Neural progenitor cell (in vitro differentiated cells): Measurements from ENCODE around the gene KRR1. TPM values are rescaled to one million over a fixed set of nuclear protein-coding genes. Genes with fewer than 3 reads are reported as not detected.
A peak's percentile ranks its signal among the peaks of the same experiment; 100 is the strongest.

Source experiments
- DNase-seq: peaks from one replicate; pipeline ENCODE4 v3.0.0-alpha.2; 2016; ENCODE audit warnings: low spot score
- H2AFZ ChIP-seq: fragments of 200-600 bp; sonication (generic); replicated peaks from 2 replicates; pipeline ENCODE4 v1.6.1; 2016; ENCODE audit warnings: antibody characterized with exemption
- H3F3A ChIP-seq: fragments of 200-600 bp; sonication (generic); 2 replicates; pipeline ENCODE4 v1.6.1; 2016; ENCODE audit warnings: antibody characterized with exemption, low read depth
- H3K27ac ChIP-seq: fragments of 200-600 bp; sonication (generic); 2 replicates; pipeline ENCODE4 v1.5.1; 2016; ENCODE audit warnings: mild to moderate bottlenecking
- H3K27me3 ChIP-seq: fragments of 200-600 bp; sonication (generic); 2 replicates; pipeline ENCODE4 v1.6.1; 2016; ENCODE audit warnings: mild to moderate bottlenecking, moderate library complexity
- H3K36me3 ChIP-seq: fragments of 200-600 bp; sonication (generic); 2 replicates; pipeline ENCODE4 v1.5.1; 2016
- H3K4me1 ChIP-seq: fragments of 200-600 bp; sonication (generic); 2 replicates; pipeline ENCODE4 v1.6.1; 2016; ENCODE audit warnings: mixed run types
- H3K4me2 ChIP-seq: fragments of 200-600 bp; sonication (generic); 2 replicates; pipeline ENCODE4 v1.6.1; 2016
- H3K4me3 ChIP-seq: fragments of 200-600 bp; sonication (generic); 2 replicates; pipeline ENCODE4 v1.5.1; 2016
- H3K79me2 ChIP-seq: fragments of 200-600 bp; sonication (generic); 2 replicates; pipeline ENCODE4 v1.6.1; 2016; ENCODE audit warnings: low read depth
- H3K9ac ChIP-seq: fragments of 200-600 bp; sonication (generic); 2 replicates; pipeline ENCODE4 v1.6.1; 2016
- H3K9me3 ChIP-seq: fragments of 200-600 bp; sonication (generic); 2 replicates; pipeline ENCODE4 v1.5.1; 2016; ENCODE audit warnings: low read depth
- H4K20me1 ChIP-seq: fragments of 200-600 bp; sonication (generic); 2 replicates; pipeline ENCODE4 v1.6.1; 2016; ENCODE audit warnings: low read depth
- H3K27ac Mint-ChIP-seq: 3 replicates; pipeline ENCODE4 v1.8.0; 2021; ENCODE audit warnings: mixed read lengths
- H3K27me3 Mint-ChIP-seq: 2 replicates; pipeline ENCODE4 v1.8.0; 2022; ENCODE audit warnings: low read depth, mild to moderate bottlenecking, inconsistent platforms, moderate library complexity, mixed read lengths; ENCODE audit not compliant: insufficient read depth
- H3K36me3 Mint-ChIP-seq: 3 replicates; pipeline ENCODE4 v1.8.0; 2021; ENCODE audit warnings: mixed read lengths
- H3K4me1 Mint-ChIP-seq: 3 replicates; pipeline ENCODE4 v1.8.0; 2021; ENCODE audit warnings: mixed read lengths
- H3K4me3 Mint-ChIP-seq: 3 replicates; pipeline ENCODE4 v1.8.0; 2021; ENCODE audit warnings: mild to moderate bottlenecking, moderate library complexity, mixed read lengths
- H3K9me3 Mint-ChIP-seq: 3 replicates; pipeline ENCODE4 v1.8.0; 2020; ENCODE audit warnings: mixed read lengths
- CTCF ChIP-seq: fragments of 200-600 bp; sonication (generic); IDR thresholded peaks from 2 replicates; pipeline ENCODE4 v1.5.1; 2017; ENCODE audit warnings: antibody characterized with exemption, mild to moderate bottlenecking
- EZH2 ChIP-seq: fragments of 200-600 bp; sonication (generic); IDR thresholded peaks from 2 replicates; pipeline ENCODE4 v1.6.1; 2017; ENCODE audit warnings: antibody characterized with exemption, mild to moderate bottlenecking, moderate library complexity
- EZH2phosphoT487 ChIP-seq: fragments of 200-600 bp; sonication (generic); IDR thresholded peaks from 2 replicates; pipeline ENCODE4 v1.6.1; 2017; ENCODE audit warnings: antibody characterized with exemption
- total RNA-seq: library from RNA; depleted of rRNA; stranded (reverse); fragments of >200 nt; gene quantifications from 2 replicates; pipeline ENCODE4 v1.2.3, GENCODE V29; 2015; ENCODE audit warnings: low replicate concordance

KRR1 gene
- total RNA-seq = 39.4 and 70.0 TPM in 2 replicates

- Histone ChIP-seq H3K4me1 (peaks cover 7% of the 10 kb centered on the region), H4K20me1 (no peaks in the 10 kb centered on the region), H2AFZ (peak within 1 kb of the TSS; percentile 98), H3K79me2 (peaks cover 51% of the 10 kb centered on the region), H3F3A (no peaks in the 10 kb centered on the region), H3K27ac (no peak within 1 kb of the TSS), H3K9ac (peak within 1 kb of the TSS; percentile 90), H3K4me2 (peak within 1 kb of the TSS; percentile 88), H3K27me3 (no peaks in the 10 kb centered on the region), H3K4me3 (peak within 1 kb of the TSS; percentile 89), H3K9me3 (no peaks in the 10 kb centered on the region), H3K36me3 (no peaks in the 10 kb centered on the region)
- TF ChIP-seq EZH2 (peak; percentile 7), CTCF (no peak)
- peaks cover 19% of the 10 kb centered on the region for H3K4me1 Mint-ChIP-seq
- peak within 1 kb of the TSS; percentile 99 for H3K4me3 Mint-ChIP-seq
- no peaks in the 10 kb centered on the region for H3K27me3 Mint-ChIP-seq
- H3K36me3 Mint-ChIP-seq = no peaks in the 10 kb centered on the region
- DNase-seq = peak; percentile 97
- H3K9me3 Mint-ChIP-seq = no peaks in the 10 kb centered on the region
- H3K27ac Mint-ChIP-seq = peak within 1 kb of the TSS; percentile 98
These were observed at the start of gene KRR1 for GRCh38 chr12:75511116-75512048. TSS of gene KRR1 (minus strand) at chr12:75511609. CDS start at chr12:75511597, 12 bp downstream.

- no peak overlapping the region for H3K4me2 ChIP-seq
- H3K4me3 ChIP-seq = no peak overlapping the region
- H3K9me3 Mint-ChIP-seq = peaks cover 4% of the 10 kb centered on the region
- peaks cover 9% of the 10 kb centered on the region for H3K4me1 ChIP-seq
- H3K9ac ChIP-seq = no peak overlapping the region
- peaks cover 5% of the 10 kb centered on the region for H3K4me1 Mint-ChIP-seq
- H3K36me3 ChIP-seq = no peaks in the 10 kb centered on the region
- DNase-seq = no peak
- H3K27ac ChIP-seq = no peak overlapping the region
- no peaks in the 10 kb centered on the region for H3K79me2 ChIP-seq
- no peaks in the 10 kb centered on the region for H3K27me3 Mint-ChIP-seq
- no peaks in the 10 kb centered on the region for H3K27me3 ChIP-seq
- TF ChIP-seq EZH2 = no peak
- peak; percentile 26 for TF ChIP-seq CTCF
- no peak overlapping the region for H2AFZ ChIP-seq
- no peak overlapping the region for H3K4me3 Mint-ChIP-seq
- no peaks in the 10 kb centered on the region for H3K36me3 Mint-ChIP-seq
- H3F3A ChIP-seq = no peaks in the 10 kb centered on the region
- no peaks in the 10 kb centered on the region for H4K20me1 ChIP-seq
- no peak overlapping the region for H3K27ac Mint-ChIP-seq
- H3K9me3 ChIP-seq = peaks cover 3% of the 10 kb centered on the region
These were observed 48.8 kb upstream of the KRR1 start for GRCh38 chr12:75560167-75560566.

- Mint-ChIP-seq H3K27ac (no peak overlapping the region), H3K36me3 (no peaks in the 10 kb centered on the region), H3K4me3 (no peak overlapping the region), H3K4me1 (peaks cover 17% of the 10 kb centered on the region), H3K9me3 (no peaks in the 10 kb centered on the region), H3K27me3 (peaks cover 6% of the 10 kb centered on the region)
- H3K79me2 ChIP-seq = no peaks in the 10 kb centered on the region
- peak; percentile 2 for DNase-seq
- no peak overlapping the region for H3K27ac ChIP-seq
- no peak overlapping the region for H3K9ac ChIP-seq
- no peaks in the 10 kb centered on the region for H3K36me3 ChIP-seq
- H3K4me1 ChIP-seq = peaks cover 19% of the 10 kb centered on the region
- H3F3A ChIP-seq = no peaks in the 10 kb centered on the region
- peak overlapping the region; percentile 36 for H3K4me2 ChIP-seq
- no peaks in the 10 kb centered on the region for H4K20me1 ChIP-seq
- H3K27me3 ChIP-seq = no peaks in the 10 kb centered on the region
- H3K9me3 ChIP-seq = no peaks in the 10 kb centered on the region
- no peak overlapping the region for H3K4me3 ChIP-seq
- TF ChIP-seq EZH2phosphoT487 (no peak), CTCF (no peak), EZH2 (no peak)
- H2AFZ ChIP-seq = no peak overlapping the region
These were observed 46.9 kb upstream of the KRR1 start for GRCh38 chr12:75558287-75558686.
